GM06990 (cell line): ENCODE data around the gene CDC5L.

Source experiments
- DNase-seq: peaks from one replicate; pipeline ENCODE4 v3.0.0-alpha.2; 2011; ENCODE audit not compliant: insufficient read length; ENCODE audit errors: extremely low read depth
- H3K27me3 ChIP-seq: replicated peaks from 2 replicates; pipeline ENCODE4 v1.6.0; 2011; ENCODE audit warnings: low read length; ENCODE audit not compliant: control insufficient read depth, insufficient read depth
- H3K36me3 ChIP-seq: 2 replicates; pipeline ENCODE4 v1.5.1; 2011; ENCODE audit warnings: low read length; ENCODE audit not compliant: control insufficient read depth, insufficient read depth
- H3K4me3 ChIP-seq: replicated peaks from 2 replicates; pipeline ENCODE4 v1.5.1; 2011; ENCODE audit warnings: low read depth, mild to moderate bottlenecking, control low read depth, low read length
- CTCF ChIP-seq: IDR thresholded peaks from 2 replicates; pipeline ENCODE4 v1.5.1; 2011; ENCODE audit warnings: low read length, control low read depth, mild to moderate bottlenecking, inconsistent platforms; ENCODE audit not compliant: insufficient read depth, poor library complexity, severe bottlenecking

Gene CDC5L

GRCh38 chr6:44485601-44486401 is 98.3 kb downstream of the CDC5L start:
- no peak for DNase-seq
- no peaks in the 10 kb centered on the region; the same call in 1 of the 2 replicates for H3K27me3 ChIP-seq
- no peak overlapping the region for H3K4me3 ChIP-seq
- TF ChIP-seq CTCF: no peak
- H3K36me3 ChIP-seq: no peaks in the 10 kb centered on the region

GRCh38 chr6:44487002-44487401 is 99.5 kb downstream of the CDC5L start:
- TF ChIP-seq CTCF: no peak
- Histone ChIP-seq H3K27me3 (no peaks in the 10 kb centered on the region; the same call in 1 of the 2 replicates), H3K36me3 (no peaks in the 10 kb centered on the region), H3K4me3 (no peak overlapping the region)
- no peak for DNase-seq

- DNase-seq: no peak
- no peak overlapping the region for H3K4me3 ChIP-seq
- TF ChIP-seq CTCF: no peak
Measured at GRCh38 chr6:44487586-44487985, 100.1 kb downstream of the CDC5L start.

GRCh38 chr6:44489910-44490604 is 102.6 kb downstream of the CDC5L start:
- DNase-seq: no peak
- TF ChIP-seq CTCF: no peak
- no peak overlapping the region for H3K4me3 ChIP-seq
- no peaks in the 10 kb centered on the region for H3K36me3 ChIP-seq
- no peaks in the 10 kb centered on the region; the same call in 1 of the 2 replicates for H3K27me3 ChIP-seq

More at GRCh38 chr6:44487586-44487985, 100.1 kb downstream of the CDC5L start:
- Histone ChIP-seq H3K27me3 (no peaks in the 10 kb centered on the region; the same call in 1 of the 2 replicates), H3K36me3 (no peaks in the 10 kb centered on the region)

- no peaks in the 10 kb centered on the region; the same call in none of the 2 replicates for H3K27me3 ChIP-seq
- no peak overlapping the region for H3K4me3 ChIP-seq
- no peaks in the 10 kb centered on the region for H3K36me3 ChIP-seq
- no peak for TF ChIP-seq CTCF
- DNase-seq: no peak
Measured at GRCh38 chr6:44493132-44493531, 105.6 kb downstream of the CDC5L start.
